Measurements from ENCODE around the gene LRRC36. TPM values are rescaled to one million over a fixed set of nuclear protein-coding genes. Genes with fewer than 3 reads are reported as not detected.

LRRC36 gene
- total and polyA plus RNA-seq, 10 of the 15 experiments (the other 5 are each of a cell fraction or from before 2014, with no cell fraction given), result 0.45 to 2.0 (median 0.75) TPM; not detected in 1

DNA sequence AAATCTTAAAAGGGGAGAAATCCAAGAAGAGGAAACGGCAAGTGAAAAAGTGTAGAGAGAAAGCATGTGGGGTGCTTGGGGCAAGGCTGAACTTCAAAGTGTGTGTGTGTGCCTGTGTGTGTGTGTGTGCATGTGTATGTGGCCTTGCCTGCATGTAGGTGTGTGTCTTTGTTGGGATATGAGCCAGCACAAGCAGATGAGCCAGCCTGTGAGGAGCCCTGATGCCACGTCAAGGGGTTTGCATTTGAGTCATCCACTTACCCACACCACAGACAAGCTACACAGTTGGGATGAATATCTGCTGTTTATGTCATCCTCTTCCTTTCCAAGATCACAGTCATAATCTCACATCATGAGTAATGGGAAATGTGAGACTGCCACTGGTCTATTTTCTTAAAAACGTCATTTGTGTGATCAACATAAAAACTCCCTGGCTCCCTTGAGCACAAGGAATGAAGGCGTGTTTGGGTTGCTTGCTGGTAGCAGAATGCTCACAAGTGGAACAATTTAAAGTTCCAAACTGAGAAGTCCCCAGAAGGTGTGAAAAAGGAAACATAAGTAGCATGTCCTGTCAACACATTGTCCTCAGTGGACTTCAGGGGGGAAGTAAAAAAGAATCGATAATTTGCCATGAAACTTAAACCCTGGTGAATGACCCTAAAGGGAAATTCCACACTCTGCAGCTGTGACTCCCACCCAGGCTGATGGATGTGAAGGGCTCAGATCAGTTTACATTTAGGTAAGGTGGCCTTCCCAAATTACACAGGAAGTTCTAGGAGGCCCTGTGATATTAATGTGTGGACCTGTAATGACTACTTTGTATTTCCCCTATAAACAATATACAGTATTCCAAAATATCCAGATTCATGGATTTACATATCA is 14.8 kb upstream of the LRRC36 start (continued):
- TF ChIP-seq, protein P1, sequence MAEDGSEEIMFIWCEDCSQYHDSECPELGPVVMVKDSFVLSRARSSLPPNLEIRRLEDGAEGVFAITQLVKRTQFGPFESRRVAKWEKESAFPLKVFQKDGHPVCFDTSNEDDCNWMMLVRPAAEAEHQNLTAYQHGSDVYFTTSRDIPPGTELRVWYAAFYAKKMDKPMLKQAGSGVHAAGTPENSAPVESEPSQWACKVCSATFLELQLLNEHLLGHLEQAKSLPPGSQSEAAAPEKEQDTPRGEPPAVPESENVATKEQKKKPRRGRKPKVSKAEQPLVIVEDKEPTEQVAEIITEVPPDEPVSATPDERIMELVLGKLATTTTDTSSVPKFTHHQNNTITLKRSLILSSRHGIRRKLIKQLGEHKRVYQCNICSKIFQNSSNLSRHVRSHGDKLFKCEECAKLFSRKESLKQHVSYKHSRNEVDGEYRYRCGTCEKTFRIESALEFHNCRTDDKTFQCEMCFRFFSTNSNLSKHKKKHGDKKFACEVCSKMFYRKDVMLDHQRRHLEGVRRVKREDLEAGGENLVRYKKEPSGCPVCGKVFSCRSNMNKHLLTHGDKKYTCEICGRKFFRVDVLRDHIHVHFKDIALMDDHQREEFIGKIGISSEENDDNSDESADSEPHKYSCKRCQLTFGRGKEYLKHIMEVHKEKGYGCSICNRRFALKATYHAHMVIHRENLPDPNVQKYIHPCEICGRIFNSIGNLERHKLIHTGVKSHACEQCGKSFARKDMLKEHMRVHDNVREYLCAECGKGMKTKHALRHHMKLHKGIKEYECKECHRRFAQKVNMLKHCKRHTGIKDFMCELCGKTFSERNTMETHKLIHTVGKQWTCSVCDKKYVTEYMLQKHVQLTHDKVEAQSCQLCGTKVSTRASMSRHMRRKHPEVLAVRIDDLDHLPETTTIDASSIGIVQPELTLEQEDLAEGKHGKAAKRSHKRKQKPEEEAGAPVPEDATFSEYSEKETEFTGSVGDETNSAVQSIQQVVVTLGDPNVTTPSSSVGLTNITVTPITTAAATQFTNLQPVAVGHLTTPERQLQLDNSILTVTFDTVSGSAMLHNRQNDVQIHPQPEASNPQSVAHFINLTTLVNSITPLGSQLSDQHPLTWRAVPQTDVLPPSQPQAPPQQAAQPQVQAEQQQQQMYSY (CRISPR knock-in tag; IDR thresholded peaks at IDR 0.05), result no peak
- TF ChIP-seq ZNF24 (IDR thresholded peaks at IDR 0.05), result no peak
- no peak for TF ChIP-seq ZNF207 (IDR thresholded peaks at IDR 0.05; ENCODE audit: borderline replicate concordance)
- peak in 1 of 2 experiments; percentile 83; a peak in 1 of 4 replicates for TF ChIP-seq CEBPB (IDR thresholded peaks at IDR 0.05; ENCODE audit: borderline replicate concordance in 1 of 2, low read depth in 2 of 2, low read length in 2 of 2)
- peak in 1 of 2 experiments; percentile 68; a peak in 1 of 4 replicates for TF ChIP-seq BHLHE40 (IDR thresholded peaks at IDR 0.05; ENCODE audit: borderline replicate concordance in 1 of 2, low read depth in 2 of 2, low read length in 1 of 2)
- TF ChIP-seq, protein P2, sequence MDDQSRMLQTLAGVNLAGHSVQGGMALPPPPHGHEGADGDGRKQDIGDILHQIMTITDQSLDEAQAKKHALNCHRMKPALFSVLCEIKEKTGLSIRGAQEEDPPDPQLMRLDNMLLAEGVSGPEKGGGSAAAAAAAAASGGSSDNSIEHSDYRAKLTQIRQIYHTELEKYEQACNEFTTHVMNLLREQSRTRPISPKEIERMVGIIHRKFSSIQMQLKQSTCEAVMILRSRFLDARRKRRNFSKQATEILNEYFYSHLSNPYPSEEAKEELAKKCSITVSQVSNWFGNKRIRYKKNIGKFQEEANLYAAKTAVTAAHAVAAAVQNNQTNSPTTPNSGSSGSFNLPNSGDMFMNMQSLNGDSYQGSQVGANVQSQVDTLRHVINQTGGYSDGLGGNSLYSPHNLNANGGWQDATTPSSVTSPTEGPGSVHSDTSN (IDR thresholded peaks at IDR 0.05; ENCODE audit: insufficient replicate concordance, low read depth, low read length), result no peak
- TF ChIP-seq POLR2AphosphoS5 (IDR thresholded peaks at IDR 0.05; ENCODE audit: low read length), result no peak
- TF ChIP-seq CEBPZ (IDR thresholded peaks at IDR 0.05; ENCODE audit: low read depth, low read length), result no peak
- TF ChIP-seq ZBTB4 (CRISPR knock-in tag; IDR thresholded peaks at IDR 0.05), result no peak
- no peak; the same call in 1 of the 2 replicates for TF ChIP-seq ZNF687 (IDR thresholded peaks at IDR 0.05)
